SK-N-SH (cell line): ENCODE measurements around the gene C2orf92. TPM values are rescaled to one million over a fixed set of nuclear protein-coding genes. Genes with fewer than 3 reads are reported as not detected.

ENCODE experiments used
- CTCF ChIA-PET: fragments of 300-600, 350-600 bp; formaldehyde crosslinking; extraction: SDS; loops from one replicate; lab custom pipeline; 2021; lab: Yijun Ruan, JAX
- POLR2A ChIA-PET: fragments of 350-600 bp; sonication (Branson Sonifier 250); formaldehyde crosslinking; extraction: SDS; loops from one replicate; lab custom pipeline; 2020; ENCODE audit warnings: antibody characterized with exemption, inconsistent platforms; lab: Yijun Ruan, JAX
- DNase-seq: peaks from one replicate; pipeline ENCODE4 v3.0.0; 2012
- H2AFZ ChIP-seq: fragments of 200-600 bp; sonication (generic); 2 replicates; pipeline ENCODE4 v1.8.1; 2016; ENCODE audit warnings: antibody characterized with exemption, mild to moderate bottlenecking, low read depth
- H3F3A ChIP-seq: fragments of 200-600 bp; sonication (generic); replicated peaks from 2 replicates; pipeline ENCODE3; 2016; ENCODE audit warnings: antibody characterized with exemption, mild to moderate bottlenecking; ENCODE audit not compliant: insufficient read depth
- H3K27ac ChIP-seq, 2 experiments: fragments of 200-500 bp in 1 of 2; fragments of 200-600 bp in 1 of 2; sonication (Bioruptor generic) in 1 of 2; sonication (generic), shearing (Covaris generic) in 1 of 2; 2 replicates each; pipeline versions ENCODE4 v1.5.1 to v1.6.1; 2014 to 2016; ENCODE audit warnings: low read depth in 2 of 2, inconsistent platforms in 1 of 2, low read length in 1 of 2, mild to moderate bottlenecking in 1 of 2, mixed read lengths in 1 of 2
- H3K27me3 ChIP-seq: fragments of 200-600 bp; sonication (generic), shearing (Covaris generic); 2 replicates; pipeline ENCODE4 v1.6.1; 2016; ENCODE audit warnings: mixed run types; ENCODE audit not compliant: insufficient read depth
- H3K36me3 ChIP-seq, 2 experiments: fragments of 200-500 bp in 1 of 2; fragments of 200-600 bp in 1 of 2; sonication (Bioruptor generic) in 1 of 2; sonication (generic) in 1 of 2; replicated peaks in 1 of 2; 2 replicates each; pipeline versions ENCODE3 to v1.5.1; 2014 to 2016; ENCODE audit warnings: low read length in 1 of 2, mild to moderate bottlenecking in 1 of 2; ENCODE audit not compliant: insufficient read depth in 2 of 2, control insufficient read depth in 1 of 2
- H3K4me1 ChIP-seq, 2 experiments: fragments of 200-500 bp in 1 of 2; fragments of 200-600 bp in 1 of 2; sonication (Bioruptor generic) in 1 of 2; sonication (generic), shearing (Covaris generic) in 1 of 2; 2 replicates each; pipeline versions ENCODE4 v1.5.1 to v1.6.1; 2014 to 2016; ENCODE audit warnings: low read depth in 1 of 2, low read length in 1 of 2, mixed run types in 1 of 2; ENCODE audit not compliant: insufficient read depth in 2 of 2, control insufficient read depth in 1 of 2
- H3K4me2 ChIP-seq: fragments of 200-600 bp; sonication (generic), shearing (Covaris generic); 2 replicates; pipeline ENCODE4 v1.6.1; 2017; ENCODE audit warnings: mixed run types
- H3K4me3 ChIP-seq, 2 experiments: fragments of 200-500 bp in 1 of 2; fragments of 200-600 bp in 1 of 2; sonication (Bioruptor generic) in 1 of 2; sonication (generic), shearing (Covaris generic) in 1 of 2; 2 replicates each; pipeline versions ENCODE4 v1.5.1 to v1.8.1; 2014 to 2016; ENCODE audit warnings: low read depth in 2 of 2, inconsistent platforms in 1 of 2, low read length in 1 of 2, mild to moderate bottlenecking in 1 of 2, mixed read lengths in 1 of 2, moderate library complexity in 1 of 2
- H3K79me2 ChIP-seq: fragments of 200-600 bp; sonication (generic); 2 replicates; pipeline ENCODE4 v1.8.1; 2017; ENCODE audit warnings: mild to moderate bottlenecking; ENCODE audit not compliant: insufficient read depth
- H3K9ac ChIP-seq: fragments of 200-600 bp; sonication (generic); 2 replicates; pipeline ENCODE4 v1.6.1; 2017; ENCODE audit warnings: mixed run types
- H3K9me2 ChIP-seq: fragments of 200-600 bp; sonication (generic); 2 replicates; pipeline ENCODE4 v1.6.1; 2017; ENCODE audit warnings: mixed run types
- H3K9me3 ChIP-seq: fragments of 200-600 bp; sonication (generic); 2 replicates; pipeline ENCODE4 v1.6.1; 2017; ENCODE audit warnings: mixed run types, mild to moderate bottlenecking, moderate library complexity
- H4K20me1 ChIP-seq: fragments of 200-600 bp; sonication (generic); 2 replicates; pipeline ENCODE4 v1.6.1; 2017; ENCODE audit warnings: mild to moderate bottlenecking, mixed run types; ENCODE audit not compliant: insufficient read depth
- CTCF ChIP-seq: fragments of 200-600 bp; sonication (generic); IDR thresholded peaks from 2 replicates; pipeline ENCODE4 v1.6.1; 2017; ENCODE audit warnings: antibody characterized with exemption, mild to moderate bottlenecking, moderate library complexity
- ELF1 ChIP-seq: IDR thresholded peaks from 2 replicates; pipeline ENCODE4 v1.4.0; 2012
- EZH2phosphoT487 ChIP-seq: fragments of 200-600 bp; sonication (generic); IDR thresholded peaks from 2 replicates; pipeline ENCODE4 v1.6.1; 2017; ENCODE audit warnings: low read depth, mixed run types, mild to moderate bottlenecking, antibody characterized with exemption, moderate library complexity, borderline replicate concordance
- FOSL2 ChIP-seq: IDR thresholded peaks from 2 replicates; pipeline ENCODE4 v1.4.0; 2012; ENCODE audit warnings: low read depth, mild to moderate bottlenecking, moderate library complexity, borderline replicate concordance
- FOXM1 ChIP-seq: IDR thresholded peaks from 2 replicates; pipeline ENCODE4 v1.4.0; 2012; ENCODE audit warnings: low read depth, mild to moderate bottlenecking
- GABPA ChIP-seq: IDR thresholded peaks from 2 replicates; pipeline ENCODE4 v1.4.0; 2012; ENCODE audit warnings: low read depth, mild to moderate bottlenecking
- JUND ChIP-seq: IDR thresholded peaks from 2 replicates; pipeline ENCODE4 v1.4.0; 2012
- MAX ChIP-seq: IDR thresholded peaks from 2 replicates; pipeline ENCODE4 v1.4.0; 2012; ENCODE audit warnings: low read depth
- MXI1 ChIP-seq: IDR thresholded peaks from 2 replicates; pipeline ENCODE4 v1.6.1; 2012; ENCODE audit warnings: mild to moderate bottlenecking, low read depth, low read length, improper control_type of control experiment
- NRF1 ChIP-seq: IDR thresholded peaks from 2 replicates; pipeline ENCODE4 v1.6.1; 2012; ENCODE audit warnings: low read depth, mild to moderate bottlenecking, low read length
- PBX3 ChIP-seq: IDR thresholded peaks from 2 replicates; pipeline ENCODE4; 2012
- REST ChIP-seq: IDR thresholded peaks from 2 replicates; pipeline ENCODE4 v1.6.1; 2012; ENCODE audit warnings: mild to moderate bottlenecking, low read depth, low read length, moderate library complexity
- SMC3 ChIP-seq: IDR thresholded peaks from 2 replicates; pipeline ENCODE4 v1.6.1; 2012; ENCODE audit warnings: low read depth, low read length, improper control_type of control experiment
- TAF1 ChIP-seq: IDR thresholded peaks from 2 replicates; pipeline ENCODE4 v1.6.1; 2012; ENCODE audit warnings: low read depth, mild to moderate bottlenecking, low read length, moderate library complexity, borderline replicate concordance
- TEAD4 ChIP-seq: IDR thresholded peaks from 2 replicates; pipeline ENCODE4 v1.4.0; 2012; ENCODE audit warnings: mild to moderate bottlenecking, borderline replicate concordance; ENCODE audit not compliant: insufficient read depth
- YY1 ChIP-seq: IDR thresholded peaks from 2 replicates; pipeline ENCODE4 v1.4.0; 2012; ENCODE audit warnings: low read depth, mild to moderate bottlenecking
- WGBS: methylation state at CpG from one replicate; pipeline ENCODE4 v1.1.6; 2017; ENCODE audit warnings: low lambda C conversion rate; 5-methylcytosine and 5-hydroxymethylcytosine counted together
- polyA plus RNA-seq, 3 experiments: library from polyadenylated mRNA; depleted of rRNA; stranded (reverse); fragments of >200 nt; gene quantifications; 2 replicates each; pipeline ENCODE4 v1.2.3, GENCODE V29; 2012
- TF ChIP-seq, protein P1 (sequence below): fragments of 150-350 bp; IDR thresholded peaks from 2 replicates; pipeline ENCODE4 v1.6.1; 2016; ENCODE audit warnings: mild to moderate bottlenecking, low read depth, low read length

C2orf92 gene
- polyA plus RNA-seq, 1 of the 3 experiments (the other 2 are of a cell fraction): 3.1 TPM

DNA sequence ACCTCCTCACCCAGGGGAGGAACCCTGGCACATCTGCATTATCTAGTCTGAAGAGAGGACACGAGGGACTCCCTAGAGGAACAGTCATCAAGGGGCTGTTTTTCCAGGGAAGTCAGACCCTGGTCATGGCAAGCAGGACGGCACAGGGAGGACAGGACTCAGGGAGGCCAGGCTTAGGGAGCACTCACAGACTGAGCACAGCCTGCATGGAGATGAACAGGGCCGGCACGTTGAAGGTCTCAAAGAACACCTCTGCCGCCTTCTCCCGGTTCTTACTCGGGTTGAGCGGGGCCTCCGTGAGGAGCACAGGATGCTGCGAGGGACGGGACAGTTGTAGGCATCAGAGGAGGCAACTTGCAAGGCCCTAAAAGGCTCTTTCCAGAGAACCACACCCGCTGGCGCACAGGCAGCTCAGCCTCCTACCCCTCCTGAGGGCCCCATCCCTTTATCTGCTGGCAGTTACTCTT, 10.8 kb upstream of the C2orf92 start:
- Histone ChIP-seq H3K27me3 (no peaks in the 10 kb centered on the region), H2AFZ (no peak overlapping the region), H3K4me3 (no peak overlapping the region), H3K9ac (no peak overlapping the region), H3K9me2 (no peaks in the 10 kb centered on the region)
- POLR2A ChIA-PET: no interaction called here
- TF ChIP-seq TEAD4: no peak
- no peak for TF ChIP-seq ELF1
- TF ChIP-seq NRF1: no peak
- TF ChIP-seq MAX: no peak
- no peak for TF ChIP-seq REST
- no peak for TF ChIP-seq PBX3
- TF ChIP-seq SMC3: no peak
- no peak for TF ChIP-seq MXI1
- TF ChIP-seq, protein P1, sequence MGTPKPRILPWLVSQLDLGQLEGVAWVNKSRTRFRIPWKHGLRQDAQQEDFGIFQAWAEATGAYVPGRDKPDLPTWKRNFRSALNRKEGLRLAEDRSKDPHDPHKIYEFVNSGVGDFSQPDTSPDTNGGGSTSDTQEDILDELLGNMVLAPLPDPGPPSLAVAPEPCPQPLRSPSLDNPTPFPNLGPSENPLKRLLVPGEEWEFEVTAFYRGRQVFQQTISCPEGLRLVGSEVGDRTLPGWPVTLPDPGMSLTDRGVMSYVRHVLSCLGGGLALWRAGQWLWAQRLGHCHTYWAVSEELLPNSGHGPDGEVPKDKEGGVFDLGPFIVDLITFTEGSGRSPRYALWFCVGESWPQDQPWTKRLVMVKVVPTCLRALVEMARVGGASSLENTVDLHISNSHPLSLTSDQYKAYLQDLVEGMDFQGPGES: no peak
- TF ChIP-seq JUND: no peak
- no peak for TF ChIP-seq GABPA
- TF ChIP-seq CTCF: no peak
- no peak for TF ChIP-seq FOXM1
- no peak for TF ChIP-seq TAF1
- TF ChIP-seq YY1: no peak
- no peak for TF ChIP-seq FOSL2
- TF ChIP-seq EZH2phosphoT487: no peak
- TF ChIP-seq, all 33 proteins: peak for 0
- Histone ChIP-seq H3K27ac (no peak overlapping the region; a peak in 1 of 4 replicates), H3K9me3 (no peaks in the 10 kb centered on the region), H3F3A (peaks cover 10% of the 10 kb centered on the region), H3K4me2 (no peak overlapping the region), H3K79me2 (peaks cover 31% of the 10 kb centered on the region), H3K36me3 (peaks cover 12 to 33% of the 10 kb centered on the region in 2 experiments), H3K4me1 (peaks cover 13 to 15% of the 10 kb centered on the region in 2 experiments; a peak in 3 of 4 replicates), H4K20me1 (0 out of 2 replicates have a peak, but pooled peaks cover 7% of the 10 kb centered on the region)
- CTCF ChIA-PET: interaction anchor here (8.6 kb wide), 1 partner anchor 39 kb away, joined by 88 read pairs; no protein-coding TSS in a partner anchor
- DNase-seq: no peak
- 94% methylated on average over 4 of the region's 13 CpGs for WGBS
